HG03095 (cell line): Measurements from ENCODE around the gene GRIA1.

Experiments used
- ATAC-seq: cut with Tn5 transposase; IDR thresholded peaks from one replicate; pipeline ENCODE4 v1.9.1; 2021; ENCODE audit warnings: moderate library complexity; ENCODE audit not compliant: unreplicated experiment

Gene GRIA1

DNA sequence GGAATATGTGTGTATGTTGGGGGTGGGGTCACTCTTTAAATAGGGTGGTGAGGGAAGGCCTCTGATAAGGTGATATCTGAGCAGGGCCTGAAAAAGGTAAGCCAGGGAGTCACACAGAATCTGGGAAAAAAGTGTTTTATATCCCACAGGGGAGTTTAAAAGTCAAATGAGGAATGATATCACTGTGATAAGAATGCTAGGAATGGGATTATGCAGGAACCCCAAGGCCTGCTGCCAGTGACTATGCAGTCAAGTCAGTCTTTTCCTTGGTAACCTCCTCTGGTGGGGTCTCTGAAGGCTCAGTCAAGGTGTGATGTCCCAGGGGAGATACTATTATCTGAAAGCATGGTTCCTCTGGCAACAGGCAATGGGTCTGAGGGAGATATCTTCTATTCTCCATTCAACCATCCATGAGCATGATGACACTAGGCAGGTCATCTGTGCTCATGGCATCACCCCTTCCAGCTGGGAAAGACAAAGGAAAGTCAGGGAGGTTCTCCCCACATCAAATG, 53.5 kb downstream of the GRIA1 start:
- ATAC-seq = no peak

DNA sequence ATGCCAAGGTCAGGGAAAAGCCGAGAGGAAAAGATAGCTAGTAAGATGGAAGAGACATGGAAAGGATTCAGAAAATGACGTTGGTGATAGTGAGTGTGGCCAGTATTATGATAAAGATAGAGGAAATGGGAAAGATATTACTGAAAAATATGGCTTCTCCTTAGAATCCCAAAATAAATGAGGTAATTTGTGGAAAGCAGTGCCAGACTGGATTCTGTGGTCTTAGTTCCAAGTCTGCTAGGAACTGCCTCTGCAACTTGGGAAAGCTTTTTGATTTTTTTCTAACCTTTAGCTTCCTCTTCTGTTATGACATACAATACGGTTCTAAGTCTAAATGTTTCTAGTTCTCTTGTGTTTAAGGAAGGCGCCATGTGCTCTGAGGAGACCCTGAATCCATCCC, 54.2 kb downstream of the GRIA1 start:
- ATAC-seq = no peak

- no peak for ATAC-seq
Observed at GRCh38 chr5:153546566-153546965, 56.1 kb downstream of the GRIA1 start.

DNA sequence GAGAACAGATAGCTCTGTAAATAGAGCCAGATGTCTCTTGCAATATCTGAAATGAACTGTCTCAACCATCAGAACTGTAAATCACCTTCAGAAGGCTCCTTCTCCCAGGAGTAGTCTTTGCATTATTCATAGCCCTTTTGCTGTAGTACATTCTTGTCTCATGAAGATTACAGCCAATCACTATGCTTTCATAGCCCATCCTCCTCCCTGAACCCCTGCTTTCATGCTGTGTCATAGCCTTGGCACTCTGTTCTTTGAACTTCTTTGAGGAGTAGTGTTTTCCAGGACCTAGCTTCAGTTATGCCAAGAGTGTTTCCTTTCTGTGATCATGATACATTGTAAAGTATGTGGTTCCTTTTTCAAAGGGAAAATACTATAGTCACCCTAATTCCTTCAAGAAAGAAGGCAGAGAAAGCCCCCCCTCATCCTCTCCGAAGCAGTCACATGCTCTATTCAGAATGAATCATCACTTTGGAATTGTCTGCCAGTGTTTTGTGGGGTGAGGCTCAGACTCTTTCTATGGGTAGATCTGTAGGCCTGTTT, 61.1 kb downstream of the GRIA1 start:
- no peak for ATAC-seq

DNA sequence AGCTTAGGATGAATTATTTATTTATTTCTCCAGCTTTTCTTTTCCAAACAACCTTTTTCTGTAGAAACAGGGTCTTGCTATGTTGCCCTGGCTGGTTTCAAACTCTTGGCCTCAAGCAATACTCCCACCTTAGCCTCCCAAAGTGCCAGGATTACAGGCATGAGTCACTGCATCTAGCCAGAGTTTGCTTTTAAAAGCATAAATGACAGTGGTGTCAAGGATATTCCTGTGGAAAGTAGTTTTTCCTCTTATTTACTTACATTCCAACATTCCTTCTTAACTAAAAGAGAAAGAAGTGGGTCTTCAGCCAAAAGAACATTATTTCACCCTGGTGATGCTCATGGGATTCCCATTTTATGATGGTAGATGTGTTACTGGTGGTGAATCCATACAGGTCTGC, 62.4 kb downstream of the GRIA1 start:
- ATAC-seq = no peak

DNA sequence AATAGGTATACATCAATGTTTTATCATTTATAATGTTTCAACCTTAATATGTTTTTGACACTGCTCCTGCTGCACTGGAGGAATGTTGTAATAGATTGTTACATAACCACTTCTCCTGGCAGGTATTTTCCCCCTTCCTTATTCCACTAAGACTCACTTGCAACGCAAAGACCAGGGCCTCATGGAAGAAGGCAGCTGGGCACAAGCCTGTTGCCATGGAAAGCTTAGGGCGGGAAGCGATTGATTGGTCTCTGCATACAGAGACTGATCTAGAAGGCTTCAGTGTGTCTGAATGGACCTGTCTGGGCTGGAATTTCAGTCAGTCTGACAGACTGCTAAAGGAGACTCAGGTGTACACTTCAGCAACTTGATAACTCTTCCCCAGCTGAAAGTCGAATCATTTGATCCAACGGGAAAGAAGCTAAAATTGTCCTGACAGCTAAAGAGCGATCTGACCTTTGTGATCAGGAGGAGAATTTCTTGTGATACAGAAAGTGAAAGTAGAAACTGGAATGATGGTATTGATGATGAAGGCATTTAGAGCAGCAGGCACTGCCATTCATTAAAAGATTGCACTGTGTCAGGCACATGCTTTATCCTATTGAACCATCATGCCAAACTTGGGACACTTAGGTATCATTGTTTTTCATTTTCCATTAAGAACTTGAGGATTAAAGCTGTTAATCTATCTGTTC, 65.1 kb downstream of the GRIA1 start:
- no peak for ATAC-seq

DNA sequence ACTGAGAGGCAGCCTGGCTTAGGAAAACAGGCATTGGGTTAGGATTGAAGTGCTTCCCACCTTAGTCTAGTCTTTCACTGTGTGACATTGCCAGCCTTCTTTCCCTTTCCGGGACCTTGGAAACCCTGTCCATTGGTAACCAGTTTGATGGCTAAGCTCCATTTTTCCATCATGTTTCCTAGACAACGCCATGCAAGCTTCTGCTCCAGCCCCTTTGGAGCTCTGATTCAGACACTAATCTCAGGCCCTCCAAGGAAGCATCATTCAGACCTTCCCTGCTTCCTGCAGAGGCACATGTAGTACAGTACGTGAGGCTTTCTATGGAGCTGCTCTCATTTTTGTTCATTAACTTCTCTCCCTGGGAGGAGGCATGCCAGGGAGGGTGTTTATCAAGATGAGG, 68.5 kb downstream of the GRIA1 start:
- no peak for ATAC-seq

DNA sequence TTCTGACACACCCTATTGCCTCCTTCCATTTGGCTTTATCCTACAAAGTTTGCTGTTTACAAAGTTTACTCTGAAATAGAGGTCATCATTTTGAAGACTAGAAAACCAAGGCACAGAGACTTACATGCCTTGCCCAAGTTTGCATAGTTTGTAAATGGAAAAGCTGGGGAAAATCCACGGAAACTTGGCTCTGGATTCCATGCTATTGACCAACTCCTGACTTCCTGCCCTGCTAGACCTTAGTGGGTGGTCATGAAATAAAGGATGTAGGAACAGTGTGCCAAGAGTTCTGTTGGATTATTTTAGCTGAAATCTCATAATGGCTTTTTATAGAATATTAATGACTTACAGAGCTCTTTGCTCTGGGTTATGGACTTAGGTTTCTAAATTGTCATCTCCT, 69.5 kb downstream of the GRIA1 start:
- no peak for ATAC-seq

- no peak for ATAC-seq
Observed at GRCh38 chr5:153562189-153562588, 71.7 kb downstream of the GRIA1 start.

- ATAC-seq = no peak
Observed at GRCh38 chr5:153565822-153566221, 75.4 kb downstream of the GRIA1 start.

DNA sequence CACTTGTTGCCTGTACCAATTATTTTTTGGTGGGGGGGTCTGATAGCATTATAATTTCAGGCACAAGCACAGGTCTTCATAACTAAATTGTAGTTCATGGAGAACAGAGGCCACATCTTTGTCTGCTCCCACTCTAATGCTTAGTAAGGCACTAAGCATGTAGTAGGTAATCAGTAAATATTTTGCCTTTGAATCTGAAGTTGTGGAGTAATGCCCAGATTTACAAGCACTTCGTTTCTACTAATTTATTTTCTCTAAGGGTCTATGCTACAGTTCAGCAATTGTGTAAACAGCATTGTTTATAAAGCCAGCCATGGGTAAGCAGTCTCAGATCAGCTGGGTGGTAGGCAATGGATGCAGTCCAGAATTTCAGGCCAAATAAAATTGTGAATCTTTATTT, 78.6 kb downstream of the GRIA1 start:
- ATAC-seq = no peak

DNA sequence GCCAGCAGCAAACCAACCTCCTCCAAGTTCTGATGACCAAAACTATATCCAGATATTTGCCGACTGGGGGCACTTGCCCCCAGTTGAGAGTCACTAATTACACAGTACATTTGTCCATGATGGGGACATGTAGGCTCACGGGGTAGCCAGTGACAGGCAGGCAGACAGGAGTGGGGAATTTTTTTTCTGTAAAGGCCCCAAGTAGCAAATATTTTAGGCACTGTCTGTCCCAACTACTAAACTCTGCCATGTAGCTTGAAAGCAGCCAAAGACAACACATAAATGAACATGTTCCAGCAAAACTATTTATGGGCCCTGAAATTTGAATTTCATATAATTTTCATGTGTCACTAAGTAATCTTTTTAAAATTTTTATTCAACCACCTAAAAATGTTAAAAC, 80.7 kb downstream of the GRIA1 start:
- no peak for ATAC-seq

DNA sequence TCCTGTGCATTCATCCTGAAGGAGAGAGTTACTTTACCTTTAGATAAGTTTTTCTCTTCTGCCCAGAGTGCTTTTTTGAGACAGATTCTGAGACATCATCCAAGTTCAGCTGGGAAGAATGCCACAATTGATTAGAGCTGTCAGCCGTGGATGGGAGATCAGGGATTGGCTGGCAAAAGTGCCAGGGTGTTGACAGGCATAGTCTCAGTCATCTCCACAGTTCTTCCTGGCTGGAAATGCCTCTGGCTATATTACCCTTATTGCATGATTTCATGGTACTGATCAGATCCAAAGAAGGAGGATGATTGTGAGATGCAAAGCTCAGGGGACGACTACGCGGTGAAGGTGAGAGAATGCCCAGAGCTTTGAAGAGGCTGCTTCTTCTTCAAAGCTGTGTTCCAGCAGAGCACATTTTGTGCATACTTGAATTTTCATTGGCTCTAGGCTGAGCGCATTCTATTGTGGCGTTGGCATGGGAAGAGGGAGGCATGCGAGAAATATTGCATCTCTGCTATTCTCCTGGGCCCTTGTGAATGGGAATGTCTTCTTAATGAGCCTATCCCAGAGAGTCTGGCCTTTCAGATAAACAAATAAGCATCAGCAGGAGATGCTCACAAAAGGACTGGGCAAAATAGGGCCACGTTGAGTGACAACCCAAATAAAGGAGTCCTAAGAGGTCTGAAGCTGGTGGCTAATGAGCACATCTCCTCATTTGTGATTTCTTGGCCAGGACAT, 82.1 kb downstream of the GRIA1 start:
- no peak for ATAC-seq

- no peak for ATAC-seq
Observed at GRCh38 chr5:153573326-153574033, 83.0 kb downstream of the GRIA1 start.

DNA sequence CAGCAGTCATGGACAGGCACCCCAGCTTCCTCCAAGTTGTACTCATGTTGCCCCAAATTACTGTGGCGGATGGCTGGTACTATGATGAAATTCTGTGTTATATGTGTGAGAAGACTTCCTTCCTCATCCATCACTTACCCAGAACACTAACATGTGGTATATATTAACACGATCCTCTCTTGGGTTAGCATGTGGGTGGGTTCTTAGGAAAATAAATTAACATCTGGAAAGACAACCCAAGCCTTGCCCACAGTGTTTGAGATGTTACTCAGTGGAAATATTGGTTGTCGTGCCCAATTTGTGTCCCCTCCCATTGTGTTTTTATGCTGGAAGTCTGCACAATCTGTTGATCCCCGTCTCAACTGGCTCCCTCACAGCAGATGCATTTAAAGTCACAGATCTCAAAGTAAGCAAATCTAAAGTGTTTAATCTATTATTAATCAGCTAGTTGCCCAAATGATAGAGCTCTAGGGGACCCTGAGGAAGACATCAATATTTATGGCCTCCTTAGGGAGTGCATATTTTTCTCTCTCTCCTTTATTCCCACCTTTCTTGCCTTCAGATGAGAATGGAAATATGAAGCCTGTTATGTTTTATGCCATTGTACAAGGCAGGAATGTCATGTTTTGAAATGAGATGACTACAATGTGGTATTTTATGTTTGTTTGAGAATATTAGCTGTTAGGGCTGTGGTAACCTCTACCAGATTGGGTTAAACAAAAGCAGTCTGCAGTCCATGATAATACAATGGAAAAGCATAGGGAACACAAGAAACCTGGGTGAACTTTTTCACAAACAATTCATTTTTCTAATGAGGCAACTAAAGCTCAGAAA, 93.9 kb downstream of the GRIA1 start:
- ATAC-seq = no peak

DNA sequence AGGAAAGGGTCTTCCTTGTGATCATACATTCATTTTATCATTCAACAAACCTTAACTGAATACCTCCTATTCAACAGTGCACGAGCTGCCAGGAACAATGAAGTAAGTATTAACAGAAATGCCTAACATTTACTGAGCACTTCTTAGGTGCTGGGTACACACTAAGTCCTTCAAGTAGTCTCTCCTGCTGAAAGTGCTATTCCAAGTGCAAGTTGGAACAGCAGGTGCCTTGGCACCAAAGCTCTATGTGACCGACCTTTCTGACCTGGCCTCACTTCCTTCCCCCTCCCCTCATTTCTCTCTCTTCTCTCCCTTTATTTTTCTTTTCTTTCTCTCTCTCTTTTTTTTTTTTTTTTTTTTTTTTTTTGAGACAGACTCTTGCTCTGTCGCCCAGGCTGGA, 94.5 kb downstream of the GRIA1 start:
- ATAC-seq = no peak

GRCh38 chr5:153585622-153586277, 95.3 kb downstream of the GRIA1 start:
- ATAC-seq = no peak

- no peak for ATAC-seq
Observed at GRCh38 chr5:153592081-153592480, 101.6 kb downstream of the GRIA1 start.

GRCh38 chr5:153594785-153595184, 104.3 kb downstream of the GRIA1 start:
- ATAC-seq = no peak

- ATAC-seq = peak; percentile 60
Observed at GRCh38 chr5:153598099-153598498, 107.6 kb downstream of the GRIA1 start.
